A549 (cell line): ENCODE data around the gene MYO10. TPM values are rescaled to one million over a fixed set of nuclear protein-coding genes. Genes with fewer than 3 reads are reported as not detected.

Experiments
- ATAC-seq, 2 experiments: fragments of 200-7000 bp in 1 of 2; fragments of >200 bp in 1 of 2; cut with Nextera tagmentation in 1 of 2; cut with Tn5 transposase in 1 of 2; 3 replicates each; pipeline versions ENCODE4 v1.8.0 to v1.9.1; 2018 to 2020; ENCODE audit warnings: mild to moderate bottlenecking in 1 of 2, moderate library complexity in 1 of 2
- CTCF ChIA-PET: fragments of 300-600 bp; sonication (Branson Sonifier 250); formaldehyde crosslinking; extraction: SDS; loops from one replicate; lab custom pipeline; 2021; ENCODE audit warnings: antibody characterized with exemption, inconsistent platforms; lab: Yijun Ruan, JAX
- POLR2A ChIA-PET: fragments of 350-600 bp; formaldehyde crosslinking; extraction: SDS; loops from one replicate; lab custom pipeline; 2021; ENCODE audit warnings: antibody characterized with exemption, inconsistent platforms; lab: Yijun Ruan, JAX
- DNase-seq, 2 experiments: peaks; one replicate each; pipeline versions ENCODE4 v3.0.0 to v3.0.0-alpha.2; 2011 to 2016; ENCODE audit warnings: low read depth in 1 of 2, low spot score in 1 of 2
- FAIRE-seq: peaks from 2 replicates; lab custom pipeline; 2011; peaks lifted over from hg19 to GRCh38; lab: Jason Lieb, UNC
- H3K27ac ChIP-seq, 2 experiments: fragments of >200 bp; sonication (Bioruptor Twin); formaldehyde crosslinking; 3 replicates each; pipeline ENCODE4 v1.5.1; 2016 to 2017
- H3K4me1 ChIP-seq: fragments of >200 bp; sonication (Bioruptor Twin); formaldehyde crosslinking; 3 replicates; pipeline ENCODE4 v1.6.1; 2016
- H3K4me2 ChIP-seq: fragments of >200 bp; sonication (Bioruptor Twin); formaldehyde crosslinking; 3 replicates; pipeline ENCODE4 v1.6.1; 2016
- H3K4me3 ChIP-seq: fragments of >200 bp; sonication (Bioruptor Twin); formaldehyde crosslinking; 3 replicates; pipeline ENCODE4 v1.5.1; 2016
- H3K9me3 ChIP-seq: fragments of >200 bp; sonication (Bioruptor Twin); formaldehyde crosslinking; 3 replicates; pipeline ENCODE4 v1.6.1; 2016
- ATOH8 ChIP-seq: fragments of 250-450 bp; sonication (Bioruptor Pico); IDR thresholded peaks from 2 replicates; pipeline ENCODE4 v1.5.0; 2020; ENCODE audit warnings: low read depth, mild to moderate bottlenecking, moderate library complexity
- BHLHE40 ChIP-seq: IDR thresholded peaks from 2 replicates; pipeline ENCODE4 v1.6.1; 2012; ENCODE audit warnings: low read depth, low read length, inconsistent platforms
- CHD2 ChIP-seq: fragments of 150-350 bp; IDR thresholded peaks from 2 replicates; pipeline ENCODE4 v1.6.1; 2014; ENCODE audit warnings: low read length; ENCODE audit not compliant: partially characterized antibody
- ELK1 ChIP-seq: fragments of 150-350 bp; IDR thresholded peaks from 2 replicates; pipeline ENCODE4 v1.6.1; 2014; ENCODE audit warnings: low read depth, mild to moderate bottlenecking, low read length
- FOSB ChIP-seq: fragments of 250-450 bp; sonication (Bioruptor Pico); IDR thresholded peaks from 2 replicates; pipeline ENCODE4 v1.5.0; 2020; ENCODE audit warnings: mild to moderate bottlenecking, moderate library complexity
- GATA3 ChIP-seq: IDR thresholded peaks from 2 replicates; pipeline ENCODE4 v1.6.1; 2012; ENCODE audit warnings: borderline replicate concordance
- HES2 ChIP-seq: fragments of >200 bp; sonication (Bioruptor Twin); formaldehyde crosslinking; IDR thresholded peaks from 2 replicates; pipeline ENCODE4 v1.6.1; 2016
- HEYL ChIP-seq: fragments of 250-450 bp; sonication (Bioruptor Pico); IDR thresholded peaks from 2 replicates; pipeline ENCODE4 v1.8.0; 2021; ENCODE audit warnings: mild to moderate bottlenecking, moderate library complexity
- HMGXB4 ChIP-seq: fragments of 250-450 bp; sonication (Bioruptor Pico); IDR thresholded peaks from 2 replicates; pipeline ENCODE4 v1.5.0; 2021; ENCODE audit warnings: mild to moderate bottlenecking, moderate library complexity, borderline replicate concordance
- JUNB ChIP-seq: fragments of >200 bp; sonication (Bioruptor Twin); formaldehyde crosslinking; IDR thresholded peaks from 2 replicates; pipeline ENCODE4 v1.6.1; 2016
- MAX ChIP-seq: IDR thresholded peaks from 2 replicates; pipeline ENCODE4 v1.6.1; 2012
- NPAS2 ChIP-seq: fragments of 250-450 bp; sonication (Bioruptor Pico); IDR thresholded peaks from 2 replicates; pipeline ENCODE4 v1.8.0; 2022; ENCODE audit warnings: mild to moderate bottlenecking, moderate library complexity, borderline replicate concordance
- NR3C1 ChIP-seq: fragments of >200 bp; sonication (Bioruptor Twin); formaldehyde crosslinking; IDR thresholded peaks from 3 replicates; pipeline ENCODE4 v1.6.1; 2017
- POLR2AphosphoS2 ChIP-seq: conservative IDR thresholded peaks from 2 replicates; pipeline ENCODE4 v1.6.1; 2012; ENCODE audit warnings: low read length, improper control_type of control experiment, inconsistent platforms
- RARB ChIP-seq: fragments of 250-450 bp; sonication (Bioruptor Pico); IDR thresholded peaks from 2 replicates; pipeline ENCODE4 v1.8.0; 2021; ENCODE audit warnings: mild to moderate bottlenecking, moderate library complexity
- REST ChIP-seq: fragments of 200-600 bp; sonication (generic); IDR thresholded peaks from 2 replicates; pipeline ENCODE4 v1.6.1; 2016; ENCODE audit warnings: antibody characterized with exemption, mild to moderate bottlenecking, moderate library complexity
- TFCP2L1 ChIP-seq: fragments of 250-450 bp; sonication (Bioruptor Pico); IDR thresholded peaks from 2 replicates; pipeline ENCODE4 v1.5.0; 2021; ENCODE audit warnings: mild to moderate bottlenecking
- TP53 ChIP-seq: fragments of 250-450 bp; sonication (Bioruptor Pico); IDR thresholded peaks from 2 replicates; pipeline ENCODE4 v1.5.0; 2021; ENCODE audit warnings: mild to moderate bottlenecking, moderate library complexity
- WGBS: methylation state at CpG from one replicate; pipeline ENCODE4 v1.1.6; 2017; ENCODE audit errors: missing lambda C conversion rate; 5-methylcytosine and 5-hydroxymethylcytosine counted together
- polyA plus RNA-seq, 4 experiments: library from polyadenylated mRNA; depleted of rRNA in 3 of 4; stranded (reverse); fragments of >200 nt; fragmentation: RNase III in 1 of 4; extraction: RNeasy Plus Mini Kit Qiagen cat#74134 plus additional on column Dnase treatment in 1 of 4; gene quantifications; 2 replicates in 3 of 4; 3 replicates in 1 of 4; pipeline ENCODE4 v1.2.3, GENCODE V29; 2011 to 2017

Gene MYO10
- polyA plus RNA-seq, 2 of the 4 experiments (the other 2 are of a cell fraction) = 68.0 to 68.5 TPM

GRCh38 chr5:16794269-16794913, 141.7 kb downstream of the MYO10 start:
- Histone ChIP-seq H3K9me3 (no peaks in the 10 kb centered on the region), H3K4me2 (no peak overlapping the region), H3K4me1 (peaks cover 40% of the 10 kb centered on the region), H3K27ac (no peak overlapping the region), H3K4me3 (no peak overlapping the region)
- TF ChIP-seq ATOH8 (CRISPR knock-in tag) = no peak
- no peak for TF ChIP-seq GATA3
- no peak for TF ChIP-seq MAX
- no peak for TF ChIP-seq JUNB
- no peak for TF ChIP-seq HES2
- TF ChIP-seq BHLHE40 = no peak
- no peak for TF ChIP-seq HMGXB4 (CRISPR knock-in tag)
- TF ChIP-seq NR3C1 = no peak
- no peak for TF ChIP-seq REST
- no peak for TF ChIP-seq POLR2AphosphoS2
- no peak for TF ChIP-seq RARB
- TF ChIP-seq TP53 (CRISPR knock-in tag) = no peak
- TF ChIP-seq HEYL (CRISPR knock-in tag) = no peak
- no peak for TF ChIP-seq CHD2
- no peak for TF ChIP-seq TFCP2L1 (CRISPR knock-in tag)
- no peak for TF ChIP-seq FOSB (CRISPR knock-in tag)
- DNase-seq = no peak
- ATAC-seq = no peak; a peak in 1 of 6 replicates
- WGBS = 92% methylated on average over 23 of the region's 23 CpGs
- no peak for FAIRE-seq
- CTCF ChIA-PET = interaction anchor here (0.6 to 4.6 kb wide), 3 partner anchors 338 to 396 kb away, joined by 3 to 54 read pairs (median 3); no protein-coding TSS in a partner anchor
- POLR2A ChIA-PET = no interaction called here

- Histone ChIP-seq H3K4me3 (no peak overlapping the region), H3K4me2 (no peak overlapping the region), H3K4me1 (peaks cover 40% of the 10 kb centered on the region), H3K27ac (peak overlapping the region in 1 of 2 experiments; percentile 70; a peak in 3 of 6 replicates), H3K9me3 (no peaks in the 10 kb centered on the region)
- CTCF ChIA-PET = interaction anchor here (1.2 to 4.6 kb wide), 7 partner anchors 9 to 397 kb away, joined by 3 to 54 read pairs (median 10); no protein-coding TSS in a partner anchor
- POLR2A ChIA-PET = no interaction called here
- no peak for DNase-seq
- TF ChIP-seq HEYL (CRISPR knock-in tag) (no peak), NPAS2 (CRISPR knock-in tag) (no peak), ELK1 (no peak)
- no peak; a peak in 1 of 6 replicates for ATAC-seq
- no peak for FAIRE-seq
- 87% methylated on average over 13 of the region's 13 CpGs for WGBS
Observed at GRCh38 chr5:16792598-16793275, 143.4 kb downstream of the MYO10 start.
